ENCODE results near the gene FLT3LG.
A peak's percentile ranks its signal among the peaks of the same experiment; 100 is the strongest.

Gene FLT3LG

DNA sequence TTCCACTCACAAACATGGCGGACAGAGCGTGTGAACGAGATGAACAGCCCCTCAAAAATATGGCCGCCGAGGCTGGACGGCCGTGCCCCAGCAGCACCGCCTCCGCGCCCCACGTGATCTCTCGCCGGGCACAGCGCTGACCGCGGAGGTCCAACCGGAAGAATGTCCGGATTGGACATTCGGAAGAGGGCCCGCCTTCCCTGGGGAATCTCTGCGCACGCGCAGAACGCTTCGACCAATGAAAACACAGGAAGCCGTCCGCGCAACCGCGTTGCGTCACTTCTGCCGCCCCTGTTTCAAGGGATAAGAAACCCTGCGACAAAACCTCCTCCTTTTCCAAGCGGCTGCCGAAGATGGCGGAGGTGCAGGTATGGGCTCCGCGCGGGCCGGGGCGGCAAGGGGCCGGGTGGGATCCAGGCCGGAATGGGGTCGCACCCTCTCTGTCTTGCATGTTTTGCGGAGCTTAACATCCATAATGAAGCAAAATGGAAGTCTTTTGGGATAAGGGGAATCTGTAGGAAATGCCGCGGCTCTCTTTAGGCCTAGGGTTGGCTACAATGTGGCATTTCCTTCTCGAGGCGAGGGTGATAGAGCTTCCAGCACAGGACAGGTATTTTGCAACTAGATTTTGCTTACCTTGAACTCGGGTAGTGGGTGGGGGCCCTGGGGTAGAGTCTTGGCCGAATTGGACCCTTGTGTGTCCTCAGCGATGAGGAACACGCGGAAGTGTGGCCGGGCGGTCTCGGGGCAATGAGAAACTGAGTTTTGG, 13.4 kb downstream of the FLT3LG start, which contains the start of gene RPL13A:
TSS of gene RPL13A (plus strand) at position 332 of the 769 bp plus-strand sequence. CDS start at position 354, 22 bp downstream.
- DNase-seq (ENCODE audit: low read depth in 4 of 4, low spot score in 1 of 4), result peak; percentile 98 to 100 (median 100)

DNA sequence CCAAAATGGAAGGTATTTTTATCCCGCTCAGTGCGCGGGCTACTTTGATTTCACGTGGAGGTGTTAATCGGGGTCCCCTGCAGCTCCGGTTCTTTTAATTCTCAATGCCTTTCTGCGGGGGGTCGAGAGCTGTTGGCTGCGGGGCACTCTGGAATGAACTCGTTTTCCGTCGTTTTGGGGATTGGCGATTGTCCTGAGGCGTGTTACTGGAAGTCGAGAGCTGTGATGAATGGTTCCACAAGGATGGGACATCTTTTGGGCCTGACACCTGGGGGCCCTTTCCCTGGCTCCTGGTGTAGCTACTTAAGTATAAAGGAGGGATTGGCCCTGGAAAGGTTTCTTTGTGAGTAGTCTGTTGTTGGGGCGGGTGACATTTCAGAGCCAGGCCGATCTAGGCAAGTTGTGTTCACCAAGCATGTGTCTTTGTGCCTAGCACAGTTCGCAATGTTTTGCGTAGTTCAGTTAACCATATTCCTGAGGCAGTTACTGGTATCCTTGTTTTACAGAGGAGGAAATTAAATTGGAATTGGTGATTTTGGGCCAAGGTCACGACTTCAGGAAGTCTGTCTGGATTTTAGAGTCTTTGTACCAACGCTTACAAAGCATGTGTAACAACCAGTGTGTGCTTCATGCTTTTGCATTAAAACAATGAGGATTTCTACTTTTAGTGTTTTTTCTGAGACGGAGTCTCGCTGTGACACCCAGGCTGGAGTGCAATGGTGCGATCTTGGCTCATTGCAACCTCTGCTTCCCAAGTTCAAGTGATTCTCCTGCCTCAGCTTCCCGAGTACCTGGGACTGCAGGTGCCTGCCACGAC, 14.2 kb downstream of the FLT3LG start:
- DNase-seq (ENCODE audit: low read depth in 4 of 4, low spot score in 1 of 4), result no peak

- DNase-seq (ENCODE audit: low read depth in 4 of 4, low spot score in 1 of 4), result no peak
Observed at GRCh38 chr19:49488863-49489537, 15.0 kb downstream of the FLT3LG start.

DNA sequence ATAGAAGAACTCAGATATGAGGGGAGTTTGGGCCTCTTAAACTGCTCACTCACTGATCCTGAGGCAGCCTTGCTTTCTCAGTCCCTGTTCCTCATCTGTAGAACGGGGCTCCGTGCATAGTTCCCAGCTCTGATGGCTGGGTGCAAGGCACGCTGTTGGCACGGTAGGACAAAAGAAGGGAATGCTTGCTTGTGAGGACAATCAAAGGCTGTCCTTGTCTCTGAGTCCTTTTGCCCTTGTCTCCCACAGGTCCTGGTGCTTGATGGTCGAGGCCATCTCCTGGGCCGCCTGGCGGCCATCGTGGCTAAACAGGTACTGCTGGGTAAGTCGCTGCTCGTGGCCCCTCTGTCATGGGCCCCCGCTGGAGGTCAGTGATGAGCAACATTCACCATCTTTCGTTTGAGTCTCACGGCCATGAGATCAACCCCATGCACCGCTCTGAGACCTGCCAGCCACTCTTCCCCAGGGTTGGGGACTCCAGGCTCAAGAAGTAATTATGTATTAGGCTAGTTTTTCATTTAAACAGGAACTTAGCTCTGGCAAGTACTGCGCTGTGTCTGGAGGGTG, 15.7 kb downstream of the FLT3LG start:
- peak in 1 of 4 experiments; percentile 23 for DNase-seq (ENCODE audit: low read depth in 4 of 4, low spot score in 1 of 4)

DNA sequence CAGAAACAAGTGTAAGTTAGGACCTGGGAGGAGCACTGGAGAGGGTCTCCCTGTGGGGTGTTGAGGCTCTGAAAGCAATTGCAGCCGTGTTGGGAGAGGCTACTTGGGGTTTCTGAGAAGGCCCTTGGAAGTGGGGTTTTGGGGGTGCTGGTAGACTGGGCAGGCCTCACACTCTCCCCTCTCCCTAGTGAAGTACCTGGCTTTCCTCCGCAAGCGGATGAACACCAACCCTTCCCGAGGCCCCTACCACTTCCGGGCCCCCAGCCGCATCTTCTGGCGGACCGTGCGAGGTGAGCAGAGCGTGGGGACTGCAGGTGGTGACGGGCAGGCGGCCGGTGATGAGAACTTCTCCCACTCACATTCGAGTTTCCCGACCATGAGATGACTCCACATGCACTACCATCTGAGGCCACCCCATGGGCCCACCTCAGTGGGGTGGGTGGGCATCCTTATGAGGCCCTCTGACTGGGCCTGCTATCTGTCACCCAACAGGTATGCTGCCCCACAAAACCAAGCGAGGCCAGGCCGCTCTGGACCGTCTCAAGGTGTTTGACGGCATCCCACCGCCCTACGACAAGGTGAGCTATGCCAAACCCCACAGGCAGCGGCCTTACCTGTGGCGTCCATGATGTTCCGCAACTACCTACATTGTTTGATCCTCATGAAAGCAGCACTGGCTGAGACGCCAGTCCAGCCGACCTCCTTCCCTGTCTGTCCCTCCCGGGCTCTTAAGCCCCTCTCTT, 16.4 kb downstream of the FLT3LG start:
- DNase-seq (ENCODE audit: low read depth in 4 of 4, low spot score in 1 of 4), result no peak

DNA sequence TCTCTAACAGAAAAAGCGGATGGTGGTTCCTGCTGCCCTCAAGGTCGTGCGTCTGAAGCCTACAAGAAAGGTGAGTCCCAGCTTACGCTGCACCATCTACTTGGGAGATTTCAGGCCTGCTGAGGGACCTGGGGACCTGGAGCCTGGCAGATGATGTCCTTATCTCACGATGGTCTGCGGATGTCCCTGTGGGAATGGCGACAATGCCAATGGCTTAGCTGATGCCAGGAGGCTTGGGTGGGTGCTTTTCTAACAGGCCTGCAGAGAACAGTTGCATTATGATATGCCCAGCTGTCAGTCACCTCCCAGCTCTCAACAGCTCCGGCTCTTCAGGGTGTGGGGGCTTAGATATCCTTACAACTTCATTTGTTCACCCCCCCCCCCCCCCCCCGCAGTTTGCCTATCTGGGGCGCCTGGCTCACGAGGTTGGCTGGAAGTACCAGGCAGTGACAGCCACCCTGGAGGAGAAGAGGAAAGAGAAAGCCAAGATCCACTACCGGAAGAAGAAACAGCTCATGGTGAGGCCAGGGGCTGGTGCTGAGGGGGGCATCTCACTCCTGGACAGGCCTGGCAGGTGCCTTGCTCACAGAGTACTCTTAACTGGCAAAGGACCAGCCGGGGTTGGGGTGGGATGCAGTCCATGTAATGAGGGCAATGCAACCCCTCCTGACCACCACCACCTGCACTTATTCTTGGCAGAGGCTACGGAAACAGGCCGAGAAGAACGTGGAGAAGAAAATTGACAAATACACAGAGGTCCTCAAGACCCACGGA, 17.2 kb downstream of the FLT3LG start:
- no peak for DNase-seq (ENCODE audit: low read depth in 4 of 4, low spot score in 1 of 4)

DNA sequence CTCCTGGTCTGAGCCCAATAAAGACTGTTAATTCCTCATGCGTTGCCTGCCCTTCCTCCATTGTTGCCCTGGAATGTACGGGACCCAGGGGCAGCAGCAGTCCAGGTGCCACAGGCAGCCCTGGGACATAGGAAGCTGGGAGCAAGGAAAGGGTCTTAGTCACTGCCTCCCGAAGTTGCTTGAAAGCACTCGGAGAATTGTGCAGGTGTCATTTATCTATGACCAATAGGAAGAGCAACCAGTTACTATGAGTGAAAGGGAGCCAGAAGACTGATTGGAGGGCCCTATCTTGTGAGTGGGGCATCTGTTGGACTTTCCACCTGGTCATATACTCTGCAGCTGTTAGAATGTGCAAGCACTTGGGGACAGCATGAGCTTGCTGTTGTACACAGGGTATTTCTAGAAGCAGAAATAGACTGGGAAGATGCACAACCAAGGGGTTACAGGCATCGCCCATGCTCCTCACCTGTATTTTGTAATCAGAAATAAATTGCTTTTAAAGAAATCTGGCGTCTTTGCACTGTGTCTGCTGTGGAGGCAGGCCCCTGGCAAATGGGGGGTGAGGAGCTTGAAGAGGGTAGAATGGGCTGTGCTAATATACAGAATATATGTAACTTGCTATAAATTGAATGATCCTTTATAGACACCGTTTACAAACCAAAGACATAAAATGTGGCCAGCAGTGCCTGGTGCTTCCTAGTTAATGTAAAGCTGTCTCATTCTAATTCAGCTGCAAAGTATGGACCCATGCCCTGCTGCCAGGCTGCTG, 18.0 kb downstream of the FLT3LG start:
- DNase-seq (ENCODE audit: low read depth in 4 of 4, low spot score in 1 of 4), result no peak

- peak in 1 of 4 experiments; percentile 34 for DNase-seq (ENCODE audit: low read depth in 4 of 4, low spot score in 1 of 4)
Observed at GRCh38 chr19:49492573-49493405, 18.8 kb downstream of the FLT3LG start.

DNA sequence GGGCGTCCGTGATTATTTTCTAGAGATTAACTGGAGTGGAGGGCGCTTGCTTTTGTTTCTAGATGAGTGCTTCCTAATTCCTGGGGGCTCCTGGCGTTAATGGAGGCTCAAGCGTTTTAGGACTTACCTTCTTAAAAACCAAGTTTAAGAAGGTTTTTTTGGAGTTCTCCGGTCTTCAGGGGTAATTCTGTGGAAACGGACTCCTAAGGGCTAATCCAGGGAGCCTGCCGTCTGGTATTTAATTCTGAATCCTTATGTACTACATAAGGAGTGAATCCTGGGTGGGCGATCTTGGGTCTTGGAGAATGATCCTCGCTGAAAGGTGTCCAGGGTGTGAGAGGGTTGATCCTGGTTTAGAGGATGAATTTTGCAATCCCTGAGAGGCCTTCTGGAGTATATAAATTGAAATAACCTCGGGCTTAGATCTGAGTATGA, 22.6 kb downstream of the FLT3LG start:
- no peak for DNase-seq (ENCODE audit: low read depth in 4 of 4, low spot score in 1 of 4)

DNA sequence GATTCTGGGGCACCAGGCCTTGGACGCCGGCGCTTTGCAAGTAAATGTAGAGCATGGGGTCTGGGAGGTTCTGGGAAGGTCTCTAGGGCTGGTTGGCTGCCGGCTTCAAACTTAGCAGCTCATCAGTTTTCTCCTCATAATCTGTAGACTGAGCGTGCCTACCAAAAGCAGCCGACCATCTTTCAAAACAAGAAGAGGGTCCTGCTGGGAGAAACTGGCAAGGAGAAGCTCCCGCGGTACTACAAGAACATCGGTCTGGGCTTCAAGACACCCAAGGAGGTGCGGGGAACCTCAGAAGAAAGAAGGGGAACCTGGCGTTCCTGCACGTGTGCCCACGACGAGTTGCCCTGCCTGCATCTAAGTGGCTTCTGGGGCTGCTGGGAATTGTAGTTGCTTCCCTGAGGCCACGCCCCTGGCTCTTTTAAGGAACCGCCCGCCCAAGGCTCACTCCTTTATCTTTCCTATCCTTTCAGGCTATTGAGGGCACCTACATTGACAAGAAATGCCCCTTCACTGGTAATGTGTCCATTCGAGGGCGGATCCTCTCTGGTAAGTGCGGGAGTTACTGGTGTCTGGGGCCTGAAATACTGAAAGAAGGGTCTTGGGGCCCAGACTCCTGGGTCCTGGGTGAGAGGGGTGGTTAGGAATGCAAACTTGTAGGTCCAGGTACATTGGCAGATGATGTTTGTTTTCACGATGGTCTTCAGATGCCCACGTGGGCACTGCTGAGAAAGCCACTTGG, 23.2 kb downstream of the FLT3LG start:
- peak in 2 of 4 experiments; percentile 67 to 68 for DNase-seq (ENCODE audit: low read depth in 4 of 4, low spot score in 1 of 4)

DNA sequence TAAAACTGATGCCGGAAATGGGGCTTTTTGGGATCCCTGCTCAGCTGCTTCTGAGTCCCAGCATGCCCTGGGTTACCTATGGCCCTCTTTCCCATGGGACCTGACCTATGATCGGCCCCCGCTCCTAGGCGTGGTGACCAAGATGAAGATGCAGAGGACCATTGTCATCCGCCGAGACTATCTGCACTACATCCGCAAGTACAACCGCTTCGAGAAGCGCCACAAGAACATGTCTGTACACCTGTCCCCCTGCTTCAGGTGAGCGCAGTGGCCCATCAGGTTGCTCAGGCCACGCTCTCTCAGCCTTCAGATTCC, 23.7 kb downstream of the FLT3LG start:
- no peak for DNase-seq (ENCODE audit: low read depth in 4 of 4, low spot score in 1 of 4)

DNA sequence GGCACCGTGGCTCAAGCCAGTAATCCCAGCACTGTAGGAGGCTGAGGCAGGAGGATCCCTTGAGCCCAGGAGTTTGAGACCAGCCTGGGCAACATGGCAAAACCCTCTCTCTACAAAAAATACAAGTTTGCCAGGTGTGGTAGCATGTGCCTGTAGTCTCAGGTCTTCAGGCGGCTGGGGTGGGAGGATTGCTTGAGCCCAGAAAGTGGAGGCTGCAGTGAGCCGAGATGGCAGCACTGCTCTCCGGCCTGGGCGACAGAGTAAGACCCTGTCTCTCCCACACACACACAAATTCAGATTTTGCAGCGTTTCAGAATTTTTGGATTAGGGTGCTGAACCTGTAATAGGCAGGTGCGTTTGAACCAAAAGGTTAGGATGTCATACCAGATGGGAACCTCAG, 24.5 kb downstream of the FLT3LG start:
- DNase-seq (ENCODE audit: low read depth in 4 of 4, low spot score in 1 of 4), result no peak

DNA sequence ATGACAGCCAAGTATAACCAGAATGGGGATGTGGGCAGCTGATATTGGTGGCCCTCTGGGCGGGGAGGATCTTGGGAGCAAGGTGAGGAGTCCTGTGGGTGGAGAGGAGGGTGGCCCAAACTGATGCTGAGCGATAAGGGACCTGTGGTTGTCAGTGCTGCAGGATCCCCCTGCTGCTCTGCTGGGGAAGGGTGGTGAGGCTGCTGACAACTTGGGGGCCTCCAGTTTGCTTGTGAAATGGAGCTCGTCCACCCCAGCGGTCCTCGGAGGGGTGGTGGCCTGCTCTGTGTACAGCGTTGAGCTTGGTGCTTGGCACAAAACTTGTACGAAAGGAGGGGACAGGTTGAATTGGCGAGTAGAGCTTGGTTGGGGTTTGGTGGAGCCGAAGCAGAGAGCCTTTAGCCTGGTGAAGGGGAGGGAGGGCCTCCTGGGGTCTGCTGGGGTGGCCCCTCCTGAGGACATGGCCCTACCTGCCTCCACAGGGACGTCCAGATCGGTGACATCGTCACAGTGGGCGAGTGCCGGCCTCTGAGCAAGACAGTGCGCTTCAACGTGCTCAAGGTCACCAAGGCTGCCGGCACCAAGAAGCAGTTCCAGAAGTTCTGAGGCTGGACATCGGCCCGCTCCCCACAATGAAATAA, 25.1 kb downstream of the FLT3LG start:
- DNase-seq (ENCODE audit: low read depth in 4 of 4, low spot score in 1 of 4), result peak in 1 of 4 experiments; percentile 25

DNA sequence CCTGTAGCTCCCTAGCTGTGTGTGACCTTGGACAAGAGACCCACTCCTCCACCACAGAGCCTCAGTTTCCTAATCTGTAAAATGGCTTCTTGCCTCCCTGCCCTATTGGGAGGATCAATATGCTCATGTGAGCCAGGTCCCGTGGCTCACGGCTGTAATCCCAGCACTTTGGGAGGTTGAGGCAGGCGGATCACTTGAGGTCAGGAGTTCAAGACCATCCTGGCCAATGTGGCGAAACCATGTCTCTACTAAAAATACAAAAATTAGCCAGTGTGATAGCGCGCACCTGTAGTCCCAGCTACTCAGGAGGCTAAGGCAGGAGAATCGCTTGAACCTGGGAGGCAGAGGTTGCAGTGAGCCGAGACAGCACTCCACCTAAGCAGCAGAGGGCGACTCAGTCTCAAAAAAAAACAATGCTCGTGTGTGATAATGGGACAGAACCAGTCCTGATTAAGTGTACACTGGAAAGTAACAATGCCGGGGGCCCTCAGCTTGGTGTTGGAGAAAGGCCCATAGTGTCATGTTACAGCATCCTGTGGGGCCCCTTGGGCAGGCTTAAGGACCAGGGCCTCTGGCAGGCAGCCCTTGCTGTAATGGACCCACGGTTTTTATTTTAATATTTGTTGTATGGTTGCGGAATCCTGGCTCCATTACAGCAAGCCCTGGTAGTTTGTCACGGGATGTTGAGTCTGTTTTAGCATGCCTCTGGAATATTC, 29.0 kb downstream of the FLT3LG start:
- DNase-seq (ENCODE audit: low read depth in 4 of 4, low spot score in 1 of 4), result no peak

GRCh38 chr19:49503582-49503962, 29.6 kb downstream of the FLT3LG start:
- no peak for DNase-seq (ENCODE audit: low read depth in 4 of 4, low spot score in 1 of 4)

GRCh38 chr19:49506575-49507105, 32.6 kb downstream of the FLT3LG start:
- DNase-seq (ENCODE audit: low read depth in 4 of 4, low spot score in 1 of 4), result peak in 2 of 4 experiments; percentile 60 to 64

All from stimulated activated CD4-positive, alpha-beta T cell treated with anti-CD3 and anti-CD28 coated beads, Interleukin-1b, Interleukin-23, amount 100 ng/mL, for 24 hours (primary cell).